NCI-H1105 treated with DMSO at 0.1 percent for 48 hours (cell line): ENCODE data around the gene KRT40.

Source experiments
- DNase-seq: peaks from one replicate; lab custom pipeline; 2025; lab: John Stamatoyannopoulos, UW

Gene KRT40

DNA sequence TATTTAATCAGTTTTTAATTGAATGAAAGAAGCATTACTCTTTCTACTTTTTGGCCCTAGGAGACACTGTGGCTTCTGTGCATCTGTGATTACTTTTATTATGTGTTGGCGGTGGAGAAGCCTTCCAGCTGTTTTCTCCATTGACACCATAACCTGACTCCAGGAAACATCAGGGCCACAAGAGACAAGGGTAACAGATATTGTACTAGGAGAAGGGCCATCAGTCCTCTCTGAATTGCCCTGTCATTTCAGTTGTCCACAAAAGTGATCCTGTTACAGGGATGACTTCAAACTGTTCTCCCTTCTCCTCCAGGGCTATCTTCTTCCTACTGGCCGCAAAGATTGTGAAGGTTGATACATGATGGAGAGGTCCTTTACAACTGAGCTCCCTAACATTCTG, 32.0 kb downstream of the KRT40 start:
- DNase-seq, result no peak

DNA sequence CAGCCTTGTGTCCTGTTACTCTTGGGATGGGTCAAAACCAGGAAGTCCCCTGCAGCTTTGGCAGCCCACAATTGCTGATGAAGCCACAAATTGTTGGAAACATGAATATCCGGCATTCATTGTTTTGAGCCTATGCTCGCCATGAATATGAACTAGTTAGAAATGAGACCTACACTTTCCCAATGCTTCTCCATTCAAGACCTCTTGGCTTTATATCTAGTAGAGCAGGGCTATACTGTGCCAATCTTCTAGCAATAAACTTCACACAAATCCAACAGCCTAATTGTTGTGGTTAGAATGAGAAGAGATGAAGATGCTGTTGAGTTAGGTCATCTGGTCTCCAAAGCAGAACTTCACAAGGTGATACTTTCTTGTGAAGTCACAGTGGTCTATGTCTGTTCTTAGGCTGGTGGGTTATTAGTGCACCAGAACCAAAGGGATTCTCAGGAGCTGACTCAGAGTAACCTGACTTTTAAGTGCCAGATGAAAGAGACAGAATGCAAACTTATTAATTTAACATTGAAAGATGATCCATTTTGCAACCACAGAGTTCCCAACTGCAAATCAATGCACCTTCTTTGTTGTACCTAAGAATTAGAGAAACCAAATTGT, 33.0 kb downstream of the KRT40 start:
- no peak for DNase-seq

DNA sequence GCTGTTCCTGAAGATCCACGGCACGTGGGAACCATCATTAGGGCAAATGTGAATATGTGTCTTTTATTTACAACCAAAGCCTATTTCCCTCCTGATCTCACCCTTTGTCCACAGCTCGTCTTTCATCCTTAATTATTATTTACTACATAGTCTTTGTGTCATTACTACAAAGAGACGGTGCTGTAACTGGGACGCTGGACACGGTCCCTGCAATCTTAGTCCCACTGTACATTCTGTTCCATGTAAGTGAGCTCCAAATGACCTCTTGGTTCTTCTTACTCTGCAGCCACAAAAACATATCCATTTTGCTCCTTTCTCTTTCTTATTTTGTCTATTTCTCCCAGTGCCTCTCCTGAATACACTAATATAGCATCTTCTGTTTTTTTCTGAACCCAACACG, 34.0 kb downstream of the KRT40 start:
- no peak for DNase-seq

GRCh38 chr17:40949418-40949817, 34.7 kb downstream of the KRT40 start:
- peak; percentile 70 for DNase-seq

DNA sequence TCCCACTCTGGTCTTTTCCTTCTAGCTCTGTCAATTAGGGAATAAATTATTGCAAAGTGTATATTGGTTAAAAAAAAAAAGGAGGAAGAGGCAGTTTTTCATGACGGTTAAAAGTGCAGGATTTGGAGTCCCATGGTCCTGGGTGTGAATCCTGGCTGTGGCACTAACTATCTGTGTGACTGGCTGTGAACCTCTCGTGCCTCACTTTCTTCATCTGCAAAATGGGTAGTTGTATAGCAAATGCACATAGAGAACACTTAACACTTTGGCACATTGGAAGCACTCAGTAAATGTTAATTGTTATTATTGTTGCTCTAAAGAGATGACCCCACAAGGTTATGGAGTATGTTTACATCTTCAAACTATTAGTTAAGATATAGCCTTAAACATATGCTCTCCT, 36.2 kb downstream of the KRT40 start:
- DNase-seq, result no peak

- no peak for DNase-seq
These were observed 38.7 kb downstream of the KRT40 start for GRCh38 chr17:40945414-40945813.

DNA sequence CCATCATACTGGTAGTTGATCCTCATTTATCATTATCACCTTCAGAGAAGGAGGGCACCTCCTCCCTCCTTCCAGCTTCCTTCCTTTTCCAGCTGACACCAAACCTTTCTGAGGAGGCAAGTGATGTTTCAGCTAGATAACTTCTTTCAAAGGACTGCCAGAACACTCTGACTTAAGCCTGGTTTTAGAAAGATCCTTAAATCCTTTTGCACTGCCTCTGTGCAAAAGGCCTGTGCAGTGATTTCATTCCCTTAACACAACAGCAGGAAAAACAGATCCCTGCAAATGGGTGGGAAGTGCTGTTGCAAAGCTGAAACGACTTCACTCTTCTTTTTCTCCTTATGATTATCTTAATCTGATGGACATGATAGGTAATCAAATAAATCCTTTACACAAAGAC, 39.6 kb downstream of the KRT40 start:
- DNase-seq, result no peak

DNA sequence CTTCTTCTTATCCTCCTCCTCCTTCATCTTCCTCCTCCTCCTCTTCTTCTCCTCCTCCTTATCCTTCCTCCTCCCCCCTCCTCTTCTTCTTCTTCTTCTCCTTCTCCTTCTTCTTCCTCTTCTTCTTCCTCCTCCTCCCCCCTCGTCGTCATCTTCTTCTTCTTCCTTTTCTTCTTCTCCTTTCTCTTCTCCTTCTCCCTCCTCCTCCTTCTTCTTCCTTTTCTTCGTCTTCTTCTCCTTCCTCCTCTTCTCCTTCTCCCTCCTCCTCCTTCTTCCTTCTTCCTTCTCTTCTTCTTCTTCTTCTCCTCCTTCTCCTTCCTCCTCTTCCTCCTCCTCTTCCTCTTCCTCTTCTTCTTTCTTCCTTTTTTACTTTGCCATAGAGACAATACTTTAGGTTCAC, 41.6 kb downstream of the KRT40 start:
- DNase-seq, result no peak

- no peak for DNase-seq
These were observed 43.9 kb downstream of the KRT40 start for GRCh38 chr17:40940266-40940665.

DNA sequence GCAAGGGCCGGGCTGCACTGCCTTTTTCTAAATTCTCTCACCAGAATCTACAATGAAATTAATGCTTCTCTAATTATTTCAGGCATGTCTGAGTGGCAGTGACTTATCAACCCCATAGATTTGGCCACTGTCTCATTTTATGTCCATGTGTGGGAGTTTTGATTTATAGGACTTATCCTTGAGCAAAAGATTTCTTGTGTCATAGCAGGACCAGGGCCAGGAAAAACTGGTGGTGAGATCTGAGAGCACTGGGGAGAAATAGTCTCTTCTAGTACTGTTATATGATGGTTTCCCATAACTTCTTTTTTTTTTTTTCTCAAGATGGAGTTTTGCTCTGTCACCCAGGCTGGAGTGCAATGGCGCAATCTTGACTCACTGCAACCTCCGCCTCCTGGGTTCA, 45.1 kb downstream of the KRT40 start:
- DNase-seq, result no peak

DNA sequence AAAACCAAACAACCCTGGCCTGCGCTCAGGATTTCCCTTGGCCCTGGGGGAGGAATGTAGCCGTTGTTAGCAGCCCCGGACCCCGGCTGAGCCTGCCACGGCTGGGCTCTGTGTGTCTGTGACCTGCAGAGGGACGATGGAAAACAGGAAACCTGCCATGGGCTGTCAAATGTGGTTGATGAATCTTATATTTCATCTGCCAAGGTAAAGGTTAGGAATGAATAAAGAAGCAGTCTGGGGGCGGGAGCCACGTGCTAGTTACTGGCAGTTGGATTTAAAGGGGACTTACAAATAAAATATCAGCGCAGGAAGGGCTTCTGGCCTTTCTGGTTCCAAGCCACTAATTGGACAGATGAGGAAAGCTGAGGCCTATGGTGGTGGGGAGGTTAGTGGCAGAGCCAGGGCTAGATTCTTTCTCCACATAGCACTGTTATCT, 46.7 kb downstream of the KRT40 start, which contains the start of gene KRT23:
Gene KRT23, minus strand, starts transcription at position 263 of the 436 bp plus-strand sequence. CDS start 1,043 bp downstream, outside the sequence.
- no peak for DNase-seq

- no peak for DNase-seq
These were observed 47.1 kb downstream of the KRT40 start for GRCh38 chr17:40936976-40937375.

DNA sequence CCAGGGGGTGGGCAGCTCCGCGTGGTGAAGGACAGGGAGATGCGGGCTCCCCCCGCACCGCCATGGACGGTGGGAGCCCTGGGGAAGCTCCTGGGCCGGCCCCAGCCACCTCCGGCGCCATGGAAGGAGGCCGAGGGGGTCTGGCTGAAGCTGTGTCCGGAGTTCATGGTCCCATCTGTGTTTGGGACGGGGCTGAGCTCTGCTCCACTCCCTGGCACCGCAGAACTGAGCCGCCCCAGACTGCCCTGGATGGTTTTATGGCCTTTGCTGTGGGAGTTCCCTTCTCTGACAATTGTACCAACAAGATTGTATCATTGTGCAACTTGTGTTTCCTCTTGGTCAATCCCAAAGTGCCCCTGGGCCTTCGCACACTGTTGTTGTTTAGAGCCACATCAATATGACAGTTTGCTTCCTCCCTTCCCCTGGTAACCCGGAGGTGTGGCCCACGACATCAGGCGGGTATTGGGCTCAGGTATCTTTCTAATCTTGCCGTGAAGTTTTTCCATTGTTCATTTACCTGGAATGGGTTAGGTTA, 47.6 kb downstream of the KRT40 start:
- DNase-seq, result no peak

- DNase-seq, result no peak
These were observed 48.5 kb downstream of the KRT40 start for GRCh38 chr17:40935624-40936023.

DNA sequence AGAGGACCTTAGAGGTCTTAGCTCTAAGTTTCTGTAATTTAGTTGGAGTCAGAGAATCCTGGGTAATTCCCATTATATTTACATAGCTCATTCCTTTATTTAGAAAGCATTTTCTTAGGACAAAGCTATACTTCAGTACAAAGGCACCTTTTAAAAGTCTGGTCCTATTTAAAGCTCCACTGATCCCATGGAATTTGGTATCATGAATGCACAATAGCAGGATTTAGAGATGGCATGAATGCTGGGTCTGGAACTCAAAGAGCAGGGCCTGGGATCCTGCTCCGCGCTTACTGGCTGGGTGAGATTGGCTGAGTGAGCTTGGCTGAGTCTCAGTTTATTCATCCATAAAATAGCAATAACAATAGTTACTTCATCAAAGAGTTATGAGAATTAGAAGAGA, 51.5 kb downstream of the KRT40 start:
- no peak for DNase-seq

- DNase-seq, result no peak
These were observed 52.8 kb downstream of the KRT40 start for GRCh38 chr17:40931311-40931710.
